GM19099 (cell line): ENCODE results near the gene AKAP9.

Source experiments
- POLR2A ChIP-seq: IDR thresholded peaks from 3 replicates; pipeline ENCODE4 v1.6.1; 2011; ENCODE audit warnings: low read depth; ENCODE audit not compliant: insufficient read length; ENCODE audit errors: extremely low read depth

Gene AKAP9

GRCh38 chr7:92092210-92092609, 151.5 kb downstream of the AKAP9 start:
- no peak for TF ChIP-seq POLR2A

GRCh38 chr7:92095380-92095779, 154.7 kb downstream of the AKAP9 start:
- no peak for TF ChIP-seq POLR2A

GRCh38 chr7:92100534-92100933, 159.9 kb downstream of the AKAP9 start:
- no peak for TF ChIP-seq POLR2A

GRCh38 chr7:92108821-92109220, 168.2 kb downstream of the AKAP9 start:
- TF ChIP-seq POLR2A: no peak

- no peak for TF ChIP-seq POLR2A
Observed at GRCh38 chr7:92110857-92111256, 170.2 kb downstream of the AKAP9 start.

DNA sequence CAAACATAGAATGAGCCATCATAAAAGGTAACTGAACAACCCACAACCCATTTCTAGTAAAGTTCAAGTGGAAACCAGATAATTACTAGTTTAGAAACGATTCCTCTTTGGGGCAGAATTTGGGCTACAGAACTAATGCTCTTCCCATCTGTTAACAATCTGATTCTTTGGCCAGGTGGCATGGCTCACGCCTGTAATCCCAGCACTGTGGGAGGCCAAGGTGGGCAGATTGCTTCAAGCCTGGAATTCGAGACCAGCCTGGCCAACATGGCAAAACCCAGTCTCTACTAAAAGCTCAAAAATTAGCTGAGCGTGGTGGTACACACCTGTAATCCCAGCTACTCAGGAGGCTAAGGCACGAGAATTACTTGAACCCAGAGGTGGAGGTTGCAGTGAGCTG, 175.2 kb downstream of the AKAP9 start:
- TF ChIP-seq POLR2A: no peak

DNA sequence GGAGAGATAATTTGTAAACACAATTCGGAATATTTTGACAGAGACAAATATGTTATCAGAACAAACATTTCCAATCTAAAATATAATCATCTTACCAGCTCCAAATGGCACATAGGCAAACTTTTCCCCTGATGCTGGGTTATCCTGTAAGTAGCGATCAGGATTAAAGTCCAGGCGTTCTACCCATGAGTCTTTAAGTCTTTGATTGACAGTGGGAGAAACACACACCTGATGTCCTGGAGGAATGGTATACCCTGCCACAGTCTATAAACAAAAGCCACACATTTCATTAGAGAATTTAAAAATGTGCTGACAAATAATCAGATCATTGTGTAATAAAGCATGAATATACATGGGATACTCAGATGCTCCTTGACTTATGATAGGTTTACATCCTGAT, 176.3 kb downstream of the AKAP9 start:
- no peak for TF ChIP-seq POLR2A

DNA sequence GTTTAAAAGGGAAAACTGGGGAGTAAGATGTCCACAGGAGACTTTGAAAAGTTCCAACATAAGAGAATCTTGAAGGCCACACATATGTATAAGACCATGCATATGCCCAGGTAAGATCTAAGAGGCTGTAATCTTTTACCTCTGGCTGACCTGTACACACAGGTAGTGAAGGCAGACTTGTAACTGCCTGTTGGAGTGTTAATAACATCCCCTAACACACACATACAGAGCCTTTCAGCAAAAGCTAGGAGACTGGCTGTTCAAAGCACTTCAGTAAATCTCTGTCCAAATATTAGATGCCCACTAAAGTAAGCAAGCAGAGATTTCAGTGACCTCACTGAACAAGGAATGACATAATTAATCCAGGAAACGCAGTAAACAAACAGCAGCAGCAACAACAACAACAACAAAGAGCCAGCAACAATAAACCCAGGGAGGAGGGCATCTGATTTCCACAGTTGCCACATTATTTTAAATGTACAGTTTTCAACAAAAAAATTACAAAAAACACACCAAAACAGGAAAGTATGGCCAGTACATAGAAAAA, 178.6 kb downstream of the AKAP9 start:
- no peak for TF ChIP-seq POLR2A

DNA sequence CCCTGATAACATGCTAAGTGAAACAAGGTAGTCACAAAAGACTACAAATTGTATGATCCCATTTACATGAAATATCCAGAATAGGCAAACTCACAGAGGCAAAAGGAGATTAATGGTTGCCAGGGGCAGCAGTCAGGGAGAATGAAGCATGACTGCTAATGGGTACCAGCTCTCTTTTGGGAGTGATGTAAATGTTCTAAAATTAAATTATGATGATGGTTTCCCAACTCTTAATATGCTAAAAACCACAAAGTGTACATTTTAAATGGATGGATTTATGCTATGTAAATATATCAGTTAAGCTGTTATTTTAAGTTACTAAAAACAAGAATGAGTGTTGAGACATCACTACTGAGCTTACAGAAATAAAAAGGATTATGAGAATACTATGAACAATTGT, 181.0 kb downstream of the AKAP9 start:
- no peak for TF ChIP-seq POLR2A

DNA sequence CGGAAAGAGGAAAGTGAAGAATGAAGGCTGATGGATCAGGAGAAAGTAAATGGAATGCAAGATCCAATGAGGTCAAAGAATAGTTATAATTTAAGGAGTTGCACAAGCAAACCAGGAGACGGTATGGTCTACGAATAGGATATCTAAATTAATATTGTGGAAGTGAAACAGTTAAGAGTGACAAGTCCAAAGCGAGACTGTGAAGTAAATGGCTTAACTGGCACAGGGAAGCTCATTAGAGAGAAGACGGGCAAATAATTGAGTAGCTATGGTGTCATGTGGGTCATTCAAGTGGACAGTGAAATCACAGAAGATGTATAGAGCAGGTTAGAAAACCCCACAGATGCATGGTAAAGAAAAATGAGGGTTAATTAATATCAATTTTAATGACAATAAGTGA, 190.4 kb downstream of the AKAP9 start:
- TF ChIP-seq POLR2A: no peak

GRCh38 chr7:92131764-92132330, 191.2 kb downstream of the AKAP9 start:
- no peak for TF ChIP-seq POLR2A

- no peak for TF ChIP-seq POLR2A
Observed at GRCh38 chr7:92133133-92133736, 192.6 kb downstream of the AKAP9 start.

- no peak for TF ChIP-seq POLR2A
Observed at GRCh38 chr7:92133737-92134270, 193.1 kb downstream of the AKAP9 start.

GRCh38 chr7:92134271-92135051, 193.8 kb downstream of the AKAP9 start, which contains the start of gene CYP51A1:
TSS of gene CYP51A1 (minus strand) at chr7:92134477. CDS start at chr7:92134364, 113 bp downstream.
- TF ChIP-seq POLR2A: peak; percentile 90

DNA sequence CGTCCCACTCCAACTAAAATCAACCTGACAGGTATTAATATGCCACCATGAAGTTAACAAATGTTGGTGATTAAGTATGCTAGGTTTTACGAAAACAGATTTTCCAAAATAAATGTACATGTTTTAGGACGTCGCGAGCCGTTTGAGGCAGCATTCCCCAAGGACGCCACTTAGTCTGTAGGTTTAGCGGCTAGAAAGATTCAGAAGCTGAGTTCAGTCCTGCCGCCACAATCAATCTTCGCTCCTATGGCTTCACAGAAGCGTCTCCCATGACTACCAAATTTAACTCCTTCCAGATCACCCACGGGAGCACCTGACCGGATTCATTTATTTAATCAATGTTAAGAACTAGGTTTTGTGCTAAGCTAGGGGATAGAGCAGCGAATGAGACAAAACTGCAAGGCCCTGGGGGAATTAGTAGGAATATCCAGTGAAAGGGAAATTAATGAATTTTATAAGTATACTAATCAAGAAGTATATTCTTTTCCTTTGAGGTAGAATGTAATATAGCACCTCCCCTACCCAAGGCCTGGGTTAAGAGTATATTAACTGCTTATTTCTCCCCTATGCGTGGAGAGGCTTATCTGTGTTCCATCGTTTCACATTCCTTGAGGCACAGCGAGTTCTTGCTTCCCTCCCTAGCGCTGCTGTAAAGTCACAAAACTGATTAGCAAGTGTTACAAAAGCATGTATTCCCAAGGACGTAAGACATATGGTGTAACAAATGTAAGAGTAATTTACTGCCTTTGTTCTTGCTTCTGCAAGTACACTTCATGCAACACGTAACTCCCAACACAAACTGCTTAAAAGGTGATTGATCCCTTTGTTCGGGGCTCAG, 194.6 kb downstream of the AKAP9 start:
- TF ChIP-seq POLR2A: no peak
